ENCODE data around the gene MPRIP. TPM values are rescaled to one million over a fixed set of nuclear protein-coding genes. Genes with fewer than 3 reads are reported as not detected.

The MPRIP gene
- total RNA-seq, 1 donor from 2014 or later = 423 TPM

DNA sequence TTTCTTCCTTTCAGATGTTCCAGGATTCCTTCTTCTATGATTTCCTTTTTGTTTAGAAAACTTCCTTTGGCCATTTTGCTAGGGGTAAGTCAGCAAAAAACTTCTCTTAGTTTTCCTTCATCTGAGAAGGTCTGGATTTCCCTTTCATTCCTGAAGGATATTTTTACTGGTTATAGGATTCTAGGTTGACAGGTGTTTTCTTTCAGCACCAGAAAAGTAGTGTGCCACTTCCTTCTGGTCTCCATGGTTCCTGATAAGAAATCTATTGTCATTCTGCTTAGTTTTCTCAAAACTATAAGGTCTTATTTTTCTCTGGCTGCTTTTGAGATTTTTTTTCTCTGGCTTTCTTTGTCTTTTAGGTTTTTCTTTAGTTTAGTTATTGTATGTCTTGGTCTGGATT, 27.6 kb downstream of the MPRIP start:
- no peak for DNase-seq (ENCODE audit: low spot score)

DNA sequence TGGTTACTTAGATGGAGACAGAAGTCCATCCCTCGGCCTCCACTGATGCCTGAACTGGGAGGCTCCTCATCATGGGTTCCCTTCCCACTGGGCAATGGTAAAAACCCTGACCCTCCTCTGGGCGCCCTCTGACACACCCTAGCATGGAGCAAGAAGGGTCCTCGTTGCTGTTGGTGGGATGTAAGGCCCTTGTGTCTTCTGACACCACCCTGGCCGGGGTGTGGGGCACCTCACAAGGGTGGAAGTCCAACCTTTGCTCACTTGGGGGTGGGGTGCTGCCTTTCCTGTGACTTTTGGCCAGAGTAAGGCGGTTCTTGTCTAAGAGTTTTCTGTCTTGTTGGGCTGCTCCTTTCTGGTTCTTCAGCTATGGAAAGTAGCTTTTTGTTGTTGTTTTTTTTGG, 28.7 kb downstream of the MPRIP start:
- no peak for DNase-seq (ENCODE audit: low spot score)

DNA sequence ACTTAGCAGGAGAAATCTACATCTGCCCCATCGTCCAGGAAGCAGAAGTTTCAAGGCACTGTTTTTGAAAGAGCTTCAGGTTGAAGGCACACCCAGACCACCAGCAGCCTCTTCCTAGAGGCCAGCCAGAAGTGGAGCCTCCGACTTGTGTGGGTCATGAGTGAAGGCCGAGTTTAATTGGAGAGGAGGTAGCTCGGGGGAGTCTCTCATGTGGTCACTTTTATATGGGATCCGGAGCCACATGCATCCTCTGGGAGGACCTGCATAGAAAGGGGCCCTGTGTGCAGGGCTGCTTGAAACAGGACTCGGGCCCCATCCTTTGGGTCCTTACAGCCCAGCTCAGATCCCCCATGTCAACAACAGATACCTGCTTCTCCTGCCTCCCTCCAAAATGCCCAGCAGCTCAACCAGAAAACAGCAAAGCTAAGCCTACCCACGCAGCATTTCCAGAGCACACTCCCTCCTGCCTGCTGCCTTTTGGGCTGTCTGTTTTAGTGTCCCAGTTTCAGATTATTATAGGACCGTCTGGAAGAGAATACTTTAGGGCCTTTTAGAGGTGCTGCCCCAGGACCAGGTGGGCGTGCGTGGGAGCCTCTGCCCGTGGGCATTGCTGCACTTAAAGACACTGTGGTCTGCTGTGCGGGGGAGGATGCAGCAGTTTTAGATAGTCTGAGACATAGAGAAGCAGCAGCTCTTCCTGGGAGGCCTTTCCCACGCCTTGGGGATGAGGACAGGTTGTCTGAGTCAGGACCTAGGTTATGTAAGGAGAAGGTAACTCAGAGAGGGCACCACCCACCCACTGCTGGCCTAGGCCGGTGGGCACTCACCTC, 29.5 kb downstream of the MPRIP start:
- no peak for DNase-seq (ENCODE audit: low spot score)

DNA sequence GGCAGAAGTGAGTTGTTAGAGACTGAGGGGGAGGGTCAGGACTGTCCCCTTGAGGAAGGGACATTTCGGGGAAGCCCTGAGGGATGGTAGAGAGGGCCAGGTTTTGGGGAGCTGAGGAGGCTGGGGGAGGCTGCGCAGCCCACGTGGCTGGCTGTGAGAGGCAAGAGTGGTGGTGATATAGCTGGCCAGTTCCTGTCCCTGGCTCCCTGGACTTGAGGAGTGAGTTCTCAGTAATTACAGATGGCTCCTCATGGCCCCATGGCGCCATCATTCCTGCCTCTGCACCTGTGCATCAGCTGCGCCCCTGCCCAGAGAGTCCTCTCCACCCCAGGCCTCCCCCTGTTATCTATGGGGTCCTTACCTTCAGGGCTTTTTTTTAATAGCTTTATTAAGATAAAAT, 30.3 kb downstream of the MPRIP start:
- DNase-seq (ENCODE audit: low spot score) = no peak

DNA sequence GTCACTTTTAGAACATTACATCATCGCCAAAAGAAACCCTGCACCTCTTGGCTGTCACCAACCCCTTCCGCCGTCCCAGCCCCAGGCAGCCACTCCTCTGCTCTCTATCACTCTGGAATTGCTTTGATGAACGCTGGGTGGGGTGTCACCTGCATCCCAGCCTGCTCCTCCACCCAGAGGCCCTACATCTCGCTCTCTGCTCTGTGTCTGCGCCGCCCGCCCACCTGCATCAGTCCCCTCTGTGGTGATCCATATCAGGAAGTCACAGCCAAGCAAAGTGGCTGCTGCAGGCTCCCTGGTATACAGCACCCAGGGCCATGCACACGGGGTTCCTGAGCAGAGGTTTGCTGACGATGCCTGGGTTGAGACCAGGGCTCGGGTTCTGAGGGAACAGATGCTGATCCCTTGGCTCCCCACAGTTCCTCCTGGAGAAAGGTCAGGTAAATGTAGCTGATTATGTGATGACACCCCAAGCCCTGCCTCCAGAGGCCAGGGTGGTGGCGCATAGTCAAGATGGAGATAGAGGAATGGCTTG, 30.8 kb downstream of the MPRIP start:
- no peak for DNase-seq (ENCODE audit: low spot score)

DNA sequence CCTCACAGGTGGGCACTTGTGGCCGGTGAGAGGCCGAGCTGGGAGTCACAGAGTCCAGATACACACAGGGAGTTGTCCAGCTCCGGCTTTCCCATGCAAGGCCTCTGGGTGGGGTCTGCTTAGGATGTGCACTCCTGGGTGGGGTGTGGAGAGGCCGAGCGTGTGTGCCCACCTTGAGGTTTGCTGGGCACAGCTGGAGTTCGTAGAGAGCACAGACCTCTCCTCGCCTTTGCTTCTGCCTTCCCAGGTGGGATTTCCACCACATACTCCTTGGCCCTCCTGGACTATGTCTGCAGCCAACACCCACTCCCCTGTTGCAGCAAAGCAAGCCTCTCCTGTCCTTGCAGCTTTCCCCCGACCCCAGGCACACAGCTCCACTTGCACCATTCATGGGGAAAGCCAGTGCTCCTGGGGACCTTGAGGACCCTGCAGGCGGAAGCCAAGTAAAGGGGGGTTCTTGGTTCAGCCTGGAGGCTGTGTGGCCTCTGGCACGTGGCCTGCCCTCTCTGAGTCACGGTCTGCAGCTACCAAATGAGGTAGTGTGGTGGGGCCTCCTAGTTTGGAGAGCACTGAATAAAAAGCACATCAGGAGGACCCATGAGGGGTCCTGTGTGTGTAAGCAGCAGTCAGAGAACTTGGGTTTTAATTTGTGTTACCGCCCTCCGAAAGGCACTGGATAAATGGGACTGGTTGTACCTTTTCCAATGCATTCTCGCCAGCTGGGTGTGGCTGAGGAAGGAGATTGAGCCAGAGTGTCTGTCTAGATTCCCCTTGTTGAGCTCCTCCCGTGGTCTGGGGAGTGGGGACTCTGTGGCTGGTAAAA, 31.5 kb downstream of the MPRIP start:
- DNase-seq (ENCODE audit: low spot score) = no peak

DNA sequence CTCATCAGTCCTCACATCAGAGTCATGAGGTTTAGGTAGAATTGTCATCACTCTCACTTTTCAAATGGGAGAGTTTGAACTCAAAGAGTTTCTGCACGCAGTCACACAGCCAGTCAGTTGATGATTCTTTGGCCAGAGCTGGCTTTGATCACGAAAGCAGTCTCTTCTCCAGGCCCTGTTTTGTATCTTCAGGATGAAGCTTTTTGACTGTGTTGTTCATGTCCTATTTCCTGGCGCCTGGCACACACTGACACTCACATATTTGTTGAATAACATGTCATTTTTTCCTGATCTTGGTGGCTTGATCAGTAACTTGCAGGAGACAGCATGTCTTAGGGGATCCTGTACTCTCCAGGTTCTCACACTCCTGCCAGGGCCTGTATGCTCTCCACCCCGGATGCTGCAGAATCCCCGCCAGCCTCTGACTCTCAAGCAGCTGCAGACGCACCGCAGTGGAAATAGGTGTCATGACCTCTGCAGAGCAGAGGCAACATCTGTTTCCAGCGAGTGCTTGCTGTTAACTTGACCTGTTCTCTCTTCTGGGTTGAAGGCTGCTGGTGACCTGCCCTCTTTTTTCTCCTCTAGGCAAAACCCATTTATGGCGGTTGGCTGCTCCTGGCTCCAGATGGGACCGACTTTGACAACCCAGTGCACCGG, 33.0 kb downstream of the MPRIP start:
- no peak for DNase-seq (ENCODE audit: low spot score)

DNA sequence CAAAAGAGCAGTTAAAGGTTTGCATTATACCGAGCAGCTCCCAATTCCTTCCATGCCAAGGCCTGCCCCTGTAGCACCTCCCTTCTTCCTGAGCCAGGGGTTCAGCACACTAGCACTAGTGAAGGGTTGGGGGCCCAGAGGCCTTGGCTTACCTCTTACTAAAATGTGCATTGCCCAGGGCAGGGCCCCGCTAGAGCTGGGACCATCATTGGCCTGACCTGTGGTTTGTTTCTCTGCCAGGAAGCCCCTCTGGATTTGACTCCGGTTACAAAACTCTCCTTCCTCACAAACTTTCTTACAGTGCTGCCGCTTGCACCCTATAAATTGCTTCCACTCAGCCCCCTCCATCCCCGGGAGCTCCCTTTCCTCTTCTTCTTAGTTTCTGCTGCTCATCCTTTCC, 33.8 kb downstream of the MPRIP start:
- DNase-seq (ENCODE audit: low spot score) = no peak

DNA sequence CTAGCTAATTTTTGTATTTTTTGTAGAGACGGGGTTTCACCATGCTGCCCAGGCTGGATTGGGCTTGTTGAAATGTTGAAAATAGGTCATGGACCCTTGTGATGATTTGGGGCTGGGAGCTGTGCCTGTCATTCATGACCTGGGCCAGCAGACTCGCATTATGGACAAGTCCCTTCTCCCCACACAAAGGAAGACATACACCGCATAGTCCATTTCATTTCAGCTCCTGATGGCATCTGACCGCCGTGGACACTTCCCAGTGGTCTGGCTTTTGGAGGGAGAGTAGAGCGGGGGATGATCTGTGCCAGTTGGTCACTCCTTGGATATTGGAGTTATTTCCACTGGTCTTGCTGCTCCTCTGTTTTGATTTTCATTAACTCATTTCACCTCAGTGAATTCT, 34.8 kb downstream of the MPRIP start:
- no peak for DNase-seq (ENCODE audit: low spot score)

DNA sequence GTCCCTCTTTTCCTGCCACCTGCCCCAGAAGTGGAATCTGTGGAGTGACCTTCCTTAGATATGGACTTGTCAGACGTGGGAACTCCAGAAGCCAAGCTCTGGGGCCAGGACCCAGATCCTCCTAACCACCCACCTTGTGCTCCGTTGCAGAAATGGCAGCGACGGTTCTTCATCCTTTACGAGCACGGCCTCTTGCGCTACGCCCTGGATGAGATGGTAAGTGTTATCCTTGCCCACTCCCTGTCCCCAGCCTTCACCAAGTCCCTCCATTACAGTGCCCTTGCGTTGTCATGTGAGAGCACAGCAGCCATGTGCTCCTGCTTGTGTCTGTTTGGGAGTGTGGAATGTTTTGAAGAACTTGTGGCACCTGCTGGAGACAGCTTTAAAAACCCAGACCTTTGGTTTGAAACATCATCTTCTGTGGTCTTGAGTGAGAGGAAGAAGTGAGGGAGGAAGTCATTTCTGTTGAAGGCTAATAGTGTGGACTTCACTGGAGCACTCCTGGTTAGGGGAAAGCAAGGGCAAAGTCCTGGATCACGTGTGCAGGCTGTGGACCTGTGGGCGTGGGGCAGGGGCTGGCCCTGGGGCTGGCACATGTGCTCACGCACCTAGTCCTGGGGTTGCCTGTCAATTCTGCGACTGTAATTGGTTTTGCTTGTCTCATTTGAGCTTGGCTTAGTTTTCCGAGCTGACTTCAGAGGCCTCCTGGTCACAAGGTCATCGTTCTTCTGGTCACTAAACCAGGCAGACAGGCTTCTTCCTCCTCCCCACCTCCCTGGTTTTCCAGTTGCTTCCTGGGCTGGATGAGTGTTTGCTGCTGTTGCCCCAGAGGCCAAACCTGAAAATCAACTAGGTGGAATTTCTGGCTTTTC, 35.8 kb downstream of the MPRIP start:
- DNase-seq (ENCODE audit: low spot score) = no peak

DNA sequence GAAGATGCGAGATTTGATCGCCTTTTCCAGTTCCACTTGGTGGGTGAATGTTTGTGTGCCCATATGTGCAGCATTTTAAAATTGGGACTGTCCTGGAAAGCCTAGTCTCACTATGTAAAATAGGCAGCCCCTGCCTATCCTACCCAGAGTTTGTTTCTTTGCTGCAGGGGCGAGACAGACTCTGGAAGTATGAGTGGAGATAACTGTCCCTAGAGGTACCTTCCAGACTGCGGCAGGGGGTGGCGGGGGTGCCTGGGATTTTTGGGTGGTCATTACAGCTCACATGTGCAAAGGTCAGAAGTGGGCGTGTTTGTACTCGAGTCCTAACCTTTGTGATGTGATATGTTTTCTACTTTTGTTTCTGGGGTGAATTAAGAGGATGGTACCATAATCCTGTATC, 36.6 kb downstream of the MPRIP start:
- DNase-seq (ENCODE audit: low spot score) = no peak

DNA sequence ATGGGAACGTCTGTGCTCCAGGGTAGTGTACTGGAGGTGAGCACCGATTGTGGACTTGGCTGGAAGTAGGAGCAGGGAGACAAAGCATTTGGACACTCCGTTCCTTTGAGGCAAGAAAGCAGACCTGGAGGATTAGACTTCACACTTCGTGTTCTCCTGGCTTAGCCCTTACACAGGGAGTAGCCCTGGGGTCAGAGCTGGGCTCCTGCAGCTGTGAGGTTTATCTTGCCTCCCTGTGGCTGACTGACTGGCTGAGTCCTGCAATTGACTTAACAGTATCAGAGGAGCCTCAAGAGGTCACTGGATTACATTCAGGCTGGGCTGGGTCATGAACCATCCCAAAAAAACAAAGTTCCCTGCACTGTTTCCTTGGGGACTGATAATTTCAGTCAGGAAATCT, 37.1 kb downstream of the MPRIP start:
- no peak for DNase-seq (ENCODE audit: low spot score)

DNA sequence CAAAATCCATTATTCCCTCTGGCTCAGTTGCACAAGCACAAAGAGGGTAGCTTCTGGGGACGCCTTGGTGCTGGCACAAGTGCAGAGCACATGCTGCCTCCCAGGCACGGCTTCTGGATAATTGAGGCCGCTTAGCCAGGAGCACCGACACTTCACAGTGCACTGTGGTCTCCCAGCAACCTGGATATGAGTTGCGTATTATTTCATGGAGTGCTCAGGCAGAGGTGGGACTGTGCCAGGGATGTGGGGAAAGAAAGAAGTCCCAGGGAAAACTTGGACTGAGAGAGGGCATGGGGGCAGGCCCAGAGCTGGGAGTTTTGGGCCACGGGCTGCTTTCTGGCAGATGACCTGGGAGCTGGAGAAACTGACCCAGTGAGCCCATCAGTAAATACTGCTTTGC, 37.5 kb downstream of the MPRIP start:
- DNase-seq (ENCODE audit: low spot score) = no peak

DNA sequence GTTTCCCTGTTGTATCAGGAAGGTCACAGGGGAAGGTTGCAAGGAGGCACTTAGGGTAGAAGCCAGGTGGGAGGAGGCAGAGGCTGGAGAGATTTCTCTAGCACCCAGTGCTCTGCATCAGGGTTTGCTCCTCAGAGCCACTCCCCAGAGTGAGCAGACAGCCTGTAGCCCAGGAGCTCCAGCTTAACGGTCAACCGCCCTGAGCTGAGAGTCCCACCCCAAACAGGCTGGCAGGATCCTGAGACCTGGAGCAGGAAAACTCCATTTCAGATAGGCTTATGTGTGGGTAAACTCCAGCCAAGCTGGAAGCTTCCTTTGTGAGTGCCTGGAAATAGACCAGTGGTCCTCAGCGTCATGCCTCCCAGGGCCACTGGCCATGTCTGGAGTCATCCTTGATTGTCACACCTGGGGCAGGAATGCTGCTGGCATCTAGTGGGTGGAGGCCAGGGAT, 37.9 kb downstream of the MPRIP start:
- DNase-seq (ENCODE audit: low spot score) = no peak

DNA sequence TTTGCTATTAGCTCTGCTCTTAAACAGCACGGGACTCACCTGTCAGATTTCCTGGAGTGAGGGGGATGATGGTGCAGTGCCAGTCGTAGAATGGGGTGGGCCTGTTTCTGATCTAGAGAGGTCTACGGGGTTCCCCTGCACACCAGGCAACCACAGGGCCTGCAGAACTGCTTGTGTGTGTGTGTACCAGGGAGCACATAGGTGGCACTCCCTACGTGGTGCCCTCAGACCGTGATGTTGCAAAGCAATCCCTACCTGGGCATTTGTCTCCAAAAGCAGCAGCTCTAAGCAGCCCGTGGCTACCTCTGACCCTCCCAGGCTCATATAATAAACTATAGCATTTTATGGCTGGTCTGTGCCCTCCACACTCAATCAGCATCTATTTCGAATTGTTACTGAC, 38.5 kb downstream of the MPRIP start:
- DNase-seq (ENCODE audit: low spot score) = no peak

DNA sequence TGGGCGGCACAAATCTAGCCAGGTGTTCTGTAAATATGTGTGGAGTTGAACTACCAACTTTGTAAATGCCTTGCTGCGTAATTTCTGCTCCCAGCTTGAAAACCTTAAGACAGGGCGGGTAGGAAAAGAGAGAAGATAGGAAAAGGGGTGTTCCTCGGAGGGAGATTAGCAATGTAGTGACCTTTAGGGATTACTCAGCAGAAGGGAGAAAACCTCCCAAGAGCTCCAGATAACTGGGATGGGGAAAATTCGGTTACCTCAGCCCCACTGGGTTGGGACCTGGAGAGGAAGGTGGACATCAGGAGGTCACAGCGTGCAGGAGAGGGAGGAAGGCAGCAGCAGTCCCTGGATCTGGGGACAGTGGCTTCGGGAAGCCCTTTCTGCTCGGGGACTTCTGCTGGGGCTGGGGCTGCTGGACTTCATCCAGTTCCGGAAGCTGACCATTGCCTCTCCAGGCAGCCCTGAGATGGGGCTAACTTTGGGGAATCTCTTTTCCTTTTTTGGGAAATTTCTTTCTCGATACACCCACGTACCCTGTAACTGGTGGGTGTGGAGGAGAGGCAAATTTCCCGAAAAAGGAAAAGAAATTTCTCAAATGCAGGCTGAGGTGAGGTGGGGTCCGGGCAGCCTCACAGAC, 39.2 kb downstream of the MPRIP start:
- no peak for DNase-seq (ENCODE audit: low spot score)

DNA sequence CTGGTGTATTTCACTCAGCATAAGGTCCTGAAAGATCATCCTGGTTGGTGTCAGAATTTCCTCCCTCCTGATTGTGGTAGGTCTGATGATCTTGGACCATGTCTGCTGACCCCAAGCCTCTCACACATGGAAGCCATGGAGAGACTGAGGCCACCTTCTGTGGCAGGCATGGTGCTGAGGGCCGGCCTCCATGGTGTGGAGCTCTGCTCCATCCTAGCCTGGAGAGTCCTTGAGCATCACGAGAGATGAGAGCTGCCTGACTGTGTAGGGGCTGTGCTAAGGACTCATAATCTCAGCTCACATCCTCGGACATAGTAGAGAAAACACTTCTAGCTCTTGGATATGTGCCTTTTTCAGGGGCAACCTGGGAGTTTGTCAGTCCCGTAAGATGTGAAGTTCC, 40.6 kb downstream of the MPRIP start:
- DNase-seq (ENCODE audit: low spot score) = no peak

DNA sequence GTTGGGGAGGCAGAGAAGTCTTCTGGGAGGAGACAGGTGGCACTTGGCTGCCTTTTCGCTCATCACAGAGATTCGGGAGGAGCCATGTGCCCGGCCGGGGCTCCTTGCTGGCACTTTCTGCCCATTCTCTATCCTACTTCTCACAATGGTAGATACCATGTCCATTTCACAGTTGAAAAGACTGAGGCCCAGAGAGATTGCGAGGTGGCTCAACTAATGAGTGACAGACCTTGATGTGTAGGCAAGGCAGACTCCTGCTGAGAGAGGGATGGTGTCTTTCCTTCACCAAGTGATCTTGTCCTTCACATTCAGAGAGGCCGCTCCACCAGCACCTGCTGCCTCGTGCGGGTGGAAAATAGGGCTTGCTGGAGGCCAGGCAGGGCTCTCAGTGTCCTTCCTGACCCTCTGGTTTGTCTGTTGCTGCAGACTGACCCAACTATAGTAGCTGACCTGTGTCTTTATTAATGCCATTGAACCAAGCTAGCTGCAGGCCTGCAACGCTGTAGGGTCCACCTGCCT, 42.1 kb downstream of the MPRIP start:
- no peak for DNase-seq (ENCODE audit: low spot score)

DNA sequence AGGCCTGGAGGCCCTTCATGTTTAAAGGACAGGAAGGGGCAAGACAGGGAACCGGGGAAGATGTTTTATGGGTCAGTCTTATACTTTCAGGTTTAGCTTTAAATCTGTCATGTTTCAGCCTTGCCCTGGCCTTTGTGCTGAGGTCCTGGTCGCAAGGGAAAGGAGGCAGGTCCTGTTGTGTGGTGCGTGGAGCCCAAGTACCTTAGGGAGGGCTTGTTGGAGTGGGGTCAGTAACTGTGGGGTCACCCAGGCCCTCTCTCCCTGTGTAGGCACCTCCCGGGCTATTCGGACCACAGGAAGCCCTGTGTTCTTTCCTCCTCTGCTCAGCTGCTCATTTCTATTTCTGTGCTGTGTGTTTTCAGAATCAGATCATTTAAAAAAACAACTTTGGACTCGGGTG, 42.7 kb downstream of the MPRIP start:
- no peak for DNase-seq (ENCODE audit: low spot score)

DNA sequence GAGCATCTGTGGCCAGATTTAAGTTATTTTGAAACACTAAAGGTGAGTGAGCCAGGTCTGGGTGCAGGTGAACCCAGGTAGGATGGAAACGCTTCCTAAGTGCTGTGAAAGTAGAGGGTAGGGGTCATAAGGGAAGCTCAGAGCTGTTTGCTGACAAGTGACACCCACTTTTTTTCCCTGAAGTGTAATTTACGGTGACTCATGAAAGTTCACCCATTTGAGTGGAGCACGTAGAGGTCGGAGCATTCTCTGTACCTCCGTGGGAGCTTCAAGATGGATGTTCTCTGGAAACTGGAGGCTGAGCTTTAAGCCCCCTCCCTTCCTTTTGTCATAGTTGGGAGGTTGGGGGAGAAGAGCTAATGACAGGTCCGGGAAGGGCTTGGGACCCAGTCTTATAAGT, 44.3 kb downstream of the MPRIP start:
- no peak for DNase-seq (ENCODE audit: low spot score)

Data from ureter (tissue), 1 donor.